ENCODE measurements around the gene GAGE2A. TPM values are rescaled to one million over a fixed set of nuclear protein-coding genes. Genes with fewer than 3 reads are reported as not detected.
"Not testable (repeated sequence)": the region's sequence is repeated elsewhere in the genome, so short reads cannot be mapped to it uniquely, and the experiment has no call there.

Gene GAGE2A, protein sequence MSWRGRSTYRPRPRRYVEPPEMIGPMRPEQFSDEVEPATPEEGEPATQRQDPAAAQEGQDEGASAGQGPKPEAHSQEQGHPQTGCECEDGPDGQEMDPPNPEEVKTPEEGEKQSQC
- not detected in 2 replicates for total RNA-seq (2014; rRNA removed; shearing (Covaris generic))

DNA sequence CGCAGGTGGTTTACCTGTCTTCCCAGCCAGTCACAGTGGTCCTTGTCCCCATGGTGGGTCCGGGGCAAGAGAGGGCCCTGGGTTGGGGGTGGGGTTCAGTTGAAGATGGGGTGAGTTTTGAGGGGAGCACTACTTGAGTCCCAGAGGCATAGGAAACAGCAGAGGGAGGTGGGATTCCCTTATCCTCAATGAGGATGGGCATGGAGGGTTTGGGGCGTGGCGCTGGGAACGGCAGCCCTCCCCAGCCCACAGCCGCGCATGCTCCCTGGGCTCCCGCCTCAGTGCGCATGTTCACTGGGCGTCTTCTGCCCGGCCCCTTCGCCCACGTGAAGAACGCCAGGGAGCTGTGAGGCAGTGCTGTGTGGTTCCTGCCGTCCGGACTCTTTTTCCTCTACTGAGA lies at the start of gene GAGE2A:
Gene GAGE2A (plus strand): TSS at position 301 of the 400 bp plus-strand sequence. CDS start 1,155 bp downstream, outside the sequence.
- not testable (repeated sequence) for DNase-seq (ENCODE audit: low read depth)

DNA sequence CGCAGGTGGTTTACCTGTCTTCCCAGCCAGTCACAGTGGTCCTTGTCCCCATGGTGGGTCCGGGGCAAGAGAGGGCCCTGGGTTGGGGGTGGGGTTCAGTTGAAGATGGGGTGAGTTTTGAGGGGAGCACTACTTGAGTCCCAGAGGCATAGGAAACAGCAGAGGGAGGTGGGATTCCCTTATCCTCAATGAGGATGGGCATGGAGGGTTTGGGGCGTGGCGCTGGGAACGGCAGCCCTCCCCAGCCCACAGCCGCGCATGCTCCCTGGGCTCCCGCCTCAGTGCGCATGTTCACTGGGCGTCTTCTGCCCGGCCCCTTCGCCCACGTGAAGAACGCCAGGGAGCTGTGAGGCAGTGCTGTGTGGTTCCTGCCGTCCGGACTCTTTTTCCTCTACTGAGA lies 47.9 kb upstream of the GAGE2A start, which contains the start of gene GAGE12D:
Gene GAGE12D (plus strand): TSS at position 301 of the 400 bp plus-strand sequence. CDS start 1,155 bp downstream, outside the sequence.
- DNase-seq (ENCODE audit: low read depth), result not testable (repeated sequence)

DNA sequence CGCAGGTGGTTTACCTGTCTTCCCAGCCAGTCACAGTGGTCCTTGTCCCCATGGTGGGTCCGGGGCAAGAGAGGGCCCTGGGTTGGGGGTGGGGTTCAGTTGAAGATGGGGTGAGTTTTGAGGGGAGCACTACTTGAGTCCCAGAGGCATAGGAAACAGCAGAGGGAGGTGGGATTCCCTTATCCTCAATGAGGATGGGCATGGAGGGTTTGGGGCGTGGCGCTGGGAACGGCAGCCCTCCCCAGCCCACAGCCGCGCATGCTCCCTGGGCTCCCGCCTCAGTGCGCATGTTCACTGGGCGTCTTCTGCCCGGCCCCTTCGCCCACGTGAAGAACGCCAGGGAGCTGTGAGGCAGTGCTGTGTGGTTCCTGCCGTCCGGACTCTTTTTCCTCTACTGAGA lies 38.3 kb upstream of the GAGE2A start, which contains the start of gene GAGE12E:
Gene GAGE12E (plus strand): TSS at position 301 of the 400 bp plus-strand sequence. CDS start 1,155 bp downstream, outside the sequence.
- not testable (repeated sequence) for DNase-seq (ENCODE audit: low read depth)

DNA sequence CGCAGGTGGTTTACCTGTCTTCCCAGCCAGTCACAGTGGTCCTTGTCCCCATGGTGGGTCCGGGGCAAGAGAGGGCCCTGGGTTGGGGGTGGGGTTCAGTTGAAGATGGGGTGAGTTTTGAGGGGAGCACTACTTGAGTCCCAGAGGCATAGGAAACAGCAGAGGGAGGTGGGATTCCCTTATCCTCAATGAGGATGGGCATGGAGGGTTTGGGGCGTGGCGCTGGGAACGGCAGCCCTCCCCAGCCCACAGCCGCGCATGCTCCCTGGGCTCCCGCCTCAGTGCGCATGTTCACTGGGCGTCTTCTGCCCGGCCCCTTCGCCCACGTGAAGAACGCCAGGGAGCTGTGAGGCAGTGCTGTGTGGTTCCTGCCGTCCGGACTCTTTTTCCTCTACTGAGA lies 28.8 kb upstream of the GAGE2A start, which contains the start of gene GAGE12F:
Gene GAGE12F (plus strand): TSS at position 301 of the 400 bp plus-strand sequence. CDS start 1,155 bp downstream, outside the sequence.
- DNase-seq (ENCODE audit: low read depth), result not testable (repeated sequence)

DNA sequence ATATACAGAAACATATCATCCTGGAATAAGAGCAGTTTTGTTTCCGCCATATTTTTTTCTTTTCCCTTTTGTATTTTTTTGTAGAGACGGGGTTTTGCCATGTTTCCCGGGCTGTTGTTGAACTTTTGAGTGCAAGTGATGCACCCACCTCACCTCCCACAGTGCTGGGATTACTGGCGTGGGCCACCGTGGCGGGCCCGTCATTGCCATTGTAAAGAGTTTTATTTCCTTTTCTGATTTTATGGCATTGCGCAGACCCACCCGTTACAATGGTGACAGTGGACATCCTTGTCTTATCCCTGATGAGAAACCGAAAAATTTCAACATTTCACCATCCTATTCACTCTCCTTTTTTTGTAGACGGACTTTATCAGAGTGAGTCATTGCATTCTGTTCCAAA lies 20.6 kb upstream of the GAGE2A start:
- not testable (repeated sequence) for DNase-seq (ENCODE audit: low read depth)

DNA sequence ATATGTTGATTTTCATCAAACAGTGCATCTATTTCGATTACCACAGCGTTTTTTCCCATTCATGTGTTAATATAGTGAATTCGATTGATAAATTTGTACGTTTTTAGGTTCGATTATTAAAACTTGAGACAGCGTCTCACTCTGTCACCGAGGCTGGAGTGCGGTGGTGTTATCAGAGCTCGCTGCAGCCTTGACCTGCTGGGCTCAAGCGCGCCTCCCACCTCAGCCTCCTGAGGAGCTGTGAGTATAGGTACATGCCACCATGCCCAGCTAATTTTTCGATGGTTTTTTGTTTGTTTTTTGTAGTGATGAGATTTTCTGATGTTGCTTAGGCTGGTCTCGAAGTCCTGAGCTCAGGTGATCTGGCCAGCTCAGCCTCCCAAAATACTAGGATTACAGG lies 20.1 kb upstream of the GAGE2A start:
- not testable (repeated sequence) for DNase-seq (ENCODE audit: low read depth)

DNA sequence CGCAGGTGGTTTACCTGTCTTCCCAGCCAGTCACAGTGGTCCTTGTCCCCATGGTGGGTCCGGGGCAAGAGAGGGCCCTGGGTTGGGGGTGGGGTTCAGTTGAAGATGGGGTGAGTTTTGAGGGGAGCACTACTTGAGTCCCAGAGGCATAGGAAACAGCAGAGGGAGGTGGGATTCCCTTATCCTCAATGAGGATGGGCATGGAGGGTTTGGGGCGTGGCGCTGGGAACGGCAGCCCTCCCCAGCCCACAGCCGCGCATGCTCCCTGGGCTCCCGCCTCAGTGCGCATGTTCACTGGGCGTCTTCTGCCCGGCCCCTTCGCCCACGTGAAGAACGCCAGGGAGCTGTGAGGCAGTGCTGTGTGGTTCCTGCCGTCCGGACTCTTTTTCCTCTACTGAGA lies 19.2 kb upstream of the GAGE2A start, which contains the start of gene GAGE12G:
Gene GAGE12G (plus strand): TSS at position 301 of the 400 bp plus-strand sequence. CDS start 1,155 bp downstream, outside the sequence.
- DNase-seq (ENCODE audit: low read depth), result not testable (repeated sequence)

DNA sequence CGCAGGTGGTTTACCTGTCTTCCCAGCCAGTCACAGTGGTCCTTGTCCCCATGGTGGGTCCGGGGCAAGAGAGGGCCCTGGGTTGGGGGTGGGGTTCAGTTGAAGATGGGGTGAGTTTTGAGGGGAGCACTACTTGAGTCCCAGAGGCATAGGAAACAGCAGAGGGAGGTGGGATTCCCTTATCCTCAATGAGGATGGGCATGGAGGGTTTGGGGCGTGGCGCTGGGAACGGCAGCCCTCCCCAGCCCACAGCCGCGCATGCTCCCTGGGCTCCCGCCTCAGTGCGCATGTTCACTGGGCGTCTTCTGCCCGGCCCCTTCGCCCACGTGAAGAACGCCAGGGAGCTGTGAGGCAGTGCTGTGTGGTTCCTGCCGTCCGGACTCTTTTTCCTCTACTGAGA lies 9.6 kb upstream of the GAGE2A start, which contains the start of gene GAGE12H:
Gene GAGE12H (plus strand): TSS at position 301 of the 400 bp plus-strand sequence. CDS start 1,155 bp downstream, outside the sequence.
- not testable (repeated sequence) for DNase-seq (ENCODE audit: low read depth)

DNA sequence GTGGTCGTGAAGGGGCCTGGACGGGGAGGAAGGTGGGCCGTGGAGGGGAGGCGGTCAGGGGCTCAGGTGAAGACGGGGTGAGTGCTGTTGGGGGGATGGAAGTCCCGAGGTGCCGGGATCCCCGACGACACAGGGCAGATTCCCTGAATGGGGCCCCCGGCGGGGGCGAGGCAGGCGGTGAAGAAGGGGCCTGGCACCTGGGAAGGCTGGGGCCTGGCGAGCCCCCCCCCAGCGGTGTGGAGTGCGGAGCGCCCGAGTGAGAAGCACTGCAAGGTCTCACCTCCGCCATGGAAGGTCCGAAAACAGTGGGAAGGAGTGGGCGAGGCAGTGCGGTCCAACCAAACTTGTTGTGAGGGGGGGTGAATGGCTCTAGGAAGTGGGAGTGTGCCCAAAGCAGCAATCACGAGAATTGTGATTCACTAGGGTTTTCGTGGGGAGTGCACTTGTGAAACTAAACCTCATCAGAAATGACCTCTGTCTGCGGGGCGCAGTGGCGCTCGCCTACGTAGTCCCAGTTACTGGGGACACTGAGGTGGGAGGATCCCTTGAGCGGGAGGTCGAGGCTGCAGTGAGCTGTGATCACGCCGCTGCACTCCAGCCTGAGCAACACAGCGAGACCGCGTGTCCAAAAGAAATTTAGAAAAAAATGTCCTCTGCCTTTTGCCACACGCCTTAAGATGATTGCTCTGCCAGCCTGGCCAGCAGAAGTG lies 628 bp downstream of the GAGE2A start:
- DNase-seq (ENCODE audit: low read depth), result not testable (repeated sequence)

DNA sequence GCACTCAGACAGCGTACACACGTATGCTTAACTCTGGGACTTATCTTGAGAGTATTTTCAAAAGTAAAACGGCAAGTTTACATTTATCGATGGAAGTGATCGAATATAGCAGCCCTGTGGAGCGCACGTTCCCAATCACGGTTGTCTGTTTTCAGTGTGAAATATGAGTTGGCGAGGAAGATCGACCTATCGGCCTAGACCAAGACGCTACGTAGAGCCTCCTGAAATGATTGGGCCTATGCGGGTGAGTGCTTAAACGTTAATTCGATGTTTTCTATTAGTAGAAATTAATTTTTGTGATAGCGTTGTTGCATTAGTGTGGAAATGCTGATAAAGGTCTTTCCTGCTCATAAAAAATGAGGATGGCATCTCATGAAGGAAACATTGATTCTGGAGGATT lies 1.2 kb downstream of the GAGE2A start:
- not testable (repeated sequence) for DNase-seq (ENCODE audit: low read depth)

DNA sequence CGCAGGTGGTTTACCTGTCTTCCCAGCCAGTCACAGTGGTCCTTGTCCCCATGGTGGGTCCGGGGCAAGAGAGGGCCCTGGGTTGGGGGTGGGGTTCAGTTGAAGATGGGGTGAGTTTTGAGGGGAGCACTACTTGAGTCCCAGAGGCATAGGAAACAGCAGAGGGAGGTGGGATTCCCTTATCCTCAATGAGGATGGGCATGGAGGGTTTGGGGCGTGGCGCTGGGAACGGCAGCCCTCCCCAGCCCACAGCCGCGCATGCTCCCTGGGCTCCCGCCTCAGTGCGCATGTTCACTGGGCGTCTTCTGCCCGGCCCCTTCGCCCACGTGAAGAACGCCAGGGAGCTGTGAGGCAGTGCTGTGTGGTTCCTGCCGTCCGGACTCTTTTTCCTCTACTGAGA lies 9.4 kb downstream of the GAGE2A start, which contains the start of gene GAGE1:
Gene GAGE1 (plus strand): TSS at position 301 of the 400 bp plus-strand sequence. CDS start 1,155 bp downstream, outside the sequence.
- DNase-seq (ENCODE audit: low read depth), result not testable (repeated sequence)

DNA sequence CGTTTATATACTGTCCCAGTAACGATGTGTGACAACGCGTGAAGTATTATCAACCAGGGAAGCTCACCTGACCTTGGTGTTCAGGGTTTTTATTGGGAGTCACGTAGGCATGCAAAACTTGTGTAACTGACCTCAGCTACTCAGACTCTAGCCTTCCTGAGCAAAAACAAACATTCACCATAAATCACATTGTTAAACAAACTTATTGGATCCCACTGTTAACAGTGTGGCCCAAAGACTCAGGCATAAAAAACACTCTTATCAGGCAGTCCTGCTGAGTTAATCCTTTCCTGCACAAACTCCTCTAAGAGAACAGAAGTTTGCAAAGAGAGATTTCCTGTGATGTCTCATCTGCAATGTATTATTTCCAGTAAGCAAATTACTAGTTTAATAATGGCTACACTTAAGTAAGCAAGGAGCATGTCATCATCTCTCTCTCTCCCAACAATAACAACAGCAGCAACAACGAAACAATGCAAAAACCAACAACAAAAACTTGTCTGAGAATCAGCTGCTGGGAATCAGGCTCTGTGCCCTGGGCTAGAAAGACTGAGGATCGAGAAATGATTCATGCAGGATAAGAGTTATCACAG lies 21.5 kb downstream of the GAGE2A start:
- no peak for DNase-seq (ENCODE audit: low read depth)

DNA sequence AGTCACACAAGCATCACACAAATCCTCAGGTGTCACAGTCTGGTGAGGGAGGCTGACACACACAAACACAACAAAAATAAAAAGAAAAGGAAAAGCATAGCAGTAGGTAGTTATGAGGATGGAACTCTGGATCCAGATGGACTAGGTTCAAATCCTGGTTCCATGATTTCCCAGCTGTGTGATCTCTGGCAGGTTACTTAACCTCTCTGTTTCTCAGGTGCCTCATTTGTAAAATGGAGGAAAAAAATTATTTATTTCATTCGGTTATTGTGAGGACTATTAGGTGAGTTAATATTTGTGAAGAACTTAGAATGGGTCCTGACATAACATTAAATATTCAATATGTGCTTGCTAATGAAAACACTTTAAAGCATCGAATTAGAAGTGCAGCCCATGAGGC lies 29.3 kb downstream of the GAGE2A start:
- DNase-seq (ENCODE audit: low read depth), result no peak

DNA sequence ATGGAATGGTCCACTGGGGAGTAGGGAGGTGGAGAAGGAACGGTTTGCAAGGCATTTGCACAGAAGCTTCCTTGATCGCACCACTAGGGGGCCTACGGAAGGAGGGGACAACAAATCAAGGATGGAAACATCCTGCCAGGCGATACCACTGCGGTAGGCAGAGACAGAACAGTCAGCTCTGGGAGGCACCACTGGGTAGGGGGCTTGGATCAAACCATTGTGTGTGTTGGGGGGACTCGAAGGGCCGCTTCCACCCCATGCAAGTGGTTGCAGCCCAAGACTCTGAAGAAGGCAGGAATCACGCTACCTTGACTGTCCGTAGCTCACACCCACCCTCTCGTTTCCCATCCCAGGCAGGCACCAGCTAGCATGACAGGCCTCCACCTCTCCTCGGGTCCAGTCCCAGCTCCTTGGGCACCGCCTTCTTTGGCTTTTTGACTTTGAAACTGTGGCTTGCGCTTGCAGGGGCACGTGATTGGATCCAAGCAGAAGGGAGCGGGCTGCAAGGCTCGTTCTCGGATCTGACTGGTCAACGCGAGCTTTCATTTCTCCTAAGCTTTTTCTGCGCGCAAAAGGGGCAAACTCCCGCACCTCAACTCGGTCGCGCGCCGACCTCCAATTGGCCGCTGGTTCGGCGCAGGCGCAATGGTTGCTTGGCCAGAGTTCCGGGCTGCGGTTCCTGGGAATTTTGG lies 37.9 kb downstream of the GAGE2A start:
- DNase-seq (ENCODE audit: low read depth), result peak; percentile 38

DNA sequence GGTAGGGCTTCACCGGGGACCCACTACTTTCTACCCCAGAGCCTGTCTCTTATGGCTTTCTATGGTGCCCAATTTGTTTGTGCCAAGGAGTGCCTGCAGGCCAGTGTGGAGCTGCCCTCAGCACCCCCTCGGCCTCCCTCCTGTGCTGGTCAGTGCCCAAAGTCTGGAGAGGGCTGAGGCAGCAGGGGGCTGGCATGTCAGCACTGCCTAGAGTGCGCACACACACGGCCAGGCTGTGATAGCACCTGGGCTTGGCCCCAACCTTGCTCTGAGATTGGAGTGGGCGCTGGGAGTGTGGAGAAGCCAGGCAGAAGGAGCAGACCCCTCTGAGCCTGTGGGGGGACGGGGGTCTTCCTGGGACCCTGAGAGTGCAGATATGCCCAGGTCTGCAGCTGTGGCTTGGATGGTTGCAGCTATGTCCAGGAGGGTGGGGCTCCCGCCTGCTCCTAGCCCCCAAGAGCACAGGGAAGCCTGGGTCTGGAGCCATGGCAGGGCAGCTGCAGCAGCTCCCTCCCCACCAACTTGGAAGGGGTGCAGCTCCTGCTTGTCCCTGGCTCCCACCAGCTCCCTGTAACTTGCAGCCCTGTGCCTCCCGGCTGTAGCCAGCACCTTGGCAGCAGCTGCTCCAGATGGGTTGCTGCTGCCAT lies 55.8 kb downstream of the GAGE2A start:
- DNase-seq (ENCODE audit: low read depth), result no peak

Other genes with a start within 250 kb of the GAGE2A start
- not detected in 2 replicates for gene GAGE12C, start 57.3 kb upstream of the GAGE2A start, total RNA-seq (2014; rRNA removed; shearing (Covaris generic))
- not detected in 2 replicates for gene GAGE12D, start 47.8 kb upstream of the GAGE2A start, total RNA-seq (2014; rRNA removed; shearing (Covaris generic))
- gene GAGE12E, start 38.2 kb upstream of the GAGE2A start, total RNA-seq (2014; rRNA removed; shearing (Covaris generic)), result not detected in 2 replicates
- not detected in 2 replicates for gene GAGE12F, start 28.7 kb upstream of the GAGE2A start, total RNA-seq (2014; rRNA removed; shearing (Covaris generic))
- not detected in 2 replicates for gene GAGE12G, start 19.1 kb upstream of the GAGE2A start, total RNA-seq (2014; rRNA removed; shearing (Covaris generic))
- not detected in 2 replicates for gene GAGE12H, start 9.5 kb upstream of the GAGE2A start, total RNA-seq (2014; rRNA removed; shearing (Covaris generic))
- not detected in 2 replicates for gene GAGE1, start 9.5 kb downstream of the GAGE2A start, total RNA-seq (2014; rRNA removed; shearing (Covaris generic))
- gene PAGE1, start 106.5 kb downstream of the GAGE2A start, total RNA-seq (2014; rRNA removed; shearing (Covaris generic)), result 1.1 and 1.6 TPM in 2 replicates
- gene PAGE4, start 239.8 kb downstream of the GAGE2A start, total RNA-seq (2014; rRNA removed; shearing (Covaris generic)), result not detected in 2 replicates